Liver (tissue), 9 donors: Measurements from ENCODE around the gene VAMP7. TPM values are rescaled to one million over a fixed set of nuclear protein-coding genes. Genes with fewer than 3 reads are reported as not detected.

Experiments
- DNase-seq: peaks from one replicate; pipeline ENCODE4 v3.0.0-alpha.2; 2017; ENCODE audit warnings: low spot score
- H3K27ac ChIP-seq, 2 donors: one replicate each; pipeline ENCODE4 v1.7.0; 2013; ENCODE audit warnings: inconsistent platforms in 2 of 2, low read length in 2 of 2, control low read depth in 1 of 2, low read depth in 1 of 2, mild to moderate bottlenecking in 1 of 2
- H3K27me3 ChIP-seq, 4 donors: one replicate each; pipeline versions ENCODE4 v1.6.1 to v1.7.0; 2013; ENCODE audit warnings: low read length in 3 of 4, inconsistent platforms in 1 of 4, mild to moderate bottlenecking in 1 of 4, moderate library complexity in 1 of 4; ENCODE audit not compliant: control insufficient read depth in 4 of 4, insufficient read depth in 4 of 4
- H3K36me3 ChIP-seq, 4 donors: one replicate each; pipeline versions ENCODE4 v1.6.1 to v1.7.0; 2013; ENCODE audit warnings: low read length in 3 of 4, mild to moderate bottlenecking in 3 of 4, low read depth in 1 of 4, moderate library complexity in 1 of 4; ENCODE audit not compliant: control insufficient read depth in 4 of 4, insufficient read depth in 3 of 4
- H3K4me1 ChIP-seq, 4 donors: one replicate each; pipeline versions ENCODE4 v1.6.1 to v1.7.0; 2013; ENCODE audit warnings: low read length in 3 of 4, mild to moderate bottlenecking in 3 of 4, moderate library complexity in 1 of 4; ENCODE audit not compliant: control insufficient read depth in 4 of 4, insufficient read depth in 4 of 4
- H3K4me3 ChIP-seq, 3 donors: one replicate each; pipeline versions ENCODE4 v1.6.1 to v1.7.0; 2013; ENCODE audit warnings: low read length in 3 of 3, control low read depth in 1 of 3, low read depth in 1 of 3, mild to moderate bottlenecking in 1 of 3
- H3K9ac ChIP-seq, 2 donors: one replicate each; pipeline ENCODE4 v1.7.0; 2013; ENCODE audit warnings: low read length in 2 of 2, mild to moderate bottlenecking in 2 of 2, moderate library complexity in 2 of 2, control low read depth in 1 of 2, low read depth in 1 of 2
- H3K9me3 ChIP-seq, 4 donors: one replicate each; pipeline versions ENCODE4 v1.6.1 to v1.7.0; 2013; ENCODE audit warnings: low read length in 3 of 4; ENCODE audit not compliant: control insufficient read depth in 4 of 4
- ATF3 ChIP-seq: IDR thresholded peaks from 2 replicates; pipeline ENCODE4 v1.6.1; 2016; ENCODE audit warnings: antibody characterized with exemption
- CTCF ChIP-seq: fragments of 150-350 bp; IDR thresholded peaks from 2 replicates; pipeline ENCODE4 v1.5.1; 2017; ENCODE audit warnings: improper control_type of control experiment, low read depth, low read length; ENCODE audit not compliant: missing input control
- EGR1 ChIP-seq, 2 donors: IDR thresholded peaks; 2 replicates each; pipeline ENCODE4 v1.6.1; 2016 to 2018; ENCODE audit warnings: antibody characterized with exemption in 2 of 2, low read depth in 2 of 2
- FOXA1 ChIP-seq: IDR thresholded peaks from 2 replicates; pipeline ENCODE4 v1.6.1; 2016; ENCODE audit warnings: antibody characterized with exemption
- FOXA2 ChIP-seq: IDR thresholded peaks from 2 replicates; pipeline ENCODE4 v1.6.1; 2016; ENCODE audit warnings: antibody characterized with exemption
- GABPA ChIP-seq, 2 donors: IDR thresholded peaks in 1 of 2; conservative IDR thresholded peaks in 1 of 2; 2 replicates each; pipeline ENCODE4 v1.6.1; 2016; ENCODE audit warnings: antibody characterized with exemption in 2 of 2, mild to moderate bottlenecking in 1 of 2, moderate library complexity in 1 of 2
- HNF4A ChIP-seq, 2 donors: conservative IDR thresholded peaks; 2 replicates each; pipeline ENCODE4 v1.6.1; 2016; ENCODE audit warnings: antibody characterized with exemption in 2 of 2, mild to moderate bottlenecking in 2 of 2
- HNF4G ChIP-seq: IDR thresholded peaks from 2 replicates; pipeline ENCODE4 v1.6.1; 2016; ENCODE audit warnings: antibody characterized with exemption
- JUND ChIP-seq, 2 donors: IDR thresholded peaks; 2 replicates each; pipeline ENCODE4 v1.6.1; 2016; ENCODE audit warnings: antibody characterized with exemption in 2 of 2
- MAX ChIP-seq: IDR thresholded peaks from 2 replicates; pipeline ENCODE4 v1.6.1; 2016; ENCODE audit warnings: antibody characterized with exemption
- NR2F2 ChIP-seq: IDR thresholded peaks from 2 replicates; pipeline ENCODE4 v1.6.1; 2016; ENCODE audit warnings: antibody characterized with exemption
- RAD21 ChIP-seq, 2 donors: IDR thresholded peaks; 2 replicates each; pipeline ENCODE4 v1.6.1; 2016; ENCODE audit warnings: antibody characterized with exemption in 2 of 2, mild to moderate bottlenecking in 2 of 2
- REST ChIP-seq: IDR thresholded peaks from 2 replicates; pipeline ENCODE4 v1.6.1; 2016; ENCODE audit warnings: antibody characterized with exemption, mild to moderate bottlenecking
- RXRA ChIP-seq, 2 donors: IDR thresholded peaks; 2 replicates each; pipeline ENCODE4 v1.6.1; 2017 to 2018; ENCODE audit warnings: antibody characterized with exemption in 2 of 2, mild to moderate bottlenecking in 1 of 2
- SP1 ChIP-seq: IDR thresholded peaks from 2 replicates; pipeline ENCODE4 v1.6.1; 2018; ENCODE audit warnings: antibody characterized with exemption, mild to moderate bottlenecking
- TAF1 ChIP-seq: conservative IDR thresholded peaks from 2 replicates; pipeline ENCODE4 v1.6.1; 2016; ENCODE audit warnings: antibody characterized with exemption, mild to moderate bottlenecking
- ZBTB33 ChIP-seq: IDR thresholded peaks from 2 replicates; pipeline ENCODE4 v1.6.1; 2016; ENCODE audit warnings: antibody characterized with exemption
- WGBS: extraction: QIAGEN DNeasy Blood & Tissue Kit; methylation state at CpG from one replicate; pipeline ENCODE4 v1.1.7; 2013; 5-methylcytosine and 5-hydroxymethylcytosine counted together
- polyA plus RNA-seq, 2 donors: library from polyadenylated mRNA; stranded (reverse) in 1 of 2; unstranded in 1 of 2; fragments of 200-250 nt in 1 of 2; fragments of >200 nt in 1 of 2; fragmentation: Nextera tagmentation in 1 of 2; extraction: Ambion mirVana in 1 of 2; gene quantifications; one replicate each; pipeline versions ENCODE4 v1.2.1 to v1.2.3, GENCODE V29; 2013 to 2015
- total RNA-seq, 2 donors: library from RNA; depleted of rRNA; stranded (reverse); fragments of >200 nt; gene quantifications; one replicate each; pipeline ENCODE4 v1.2.3, GENCODE V29; 2014
- donor health status: healthy.
- donor health status: healthy.
- donor health status: healthy.
- donor health status: healthy.
- donor health status: healthy.

VAMP7 gene
- total and polyA plus RNA-seq, 4 donors: 18.3 to 28.8 (median 22.9) TPM

- WGBS: 70% methylated on average over 5 of the region's 5 CpGs
- TF ChIP-seq HNF4G (no peak), SP1 (no peak), GABPA (IDR thresholded peaks at IDR 0.05 in 1 of 2, conservative IDR thresholded peaks at IDR 0.05 in 1 of 2) (no peak), JUND (IDR thresholded peaks at IDR 0.05) (no peak), RXRA (IDR thresholded peaks at IDR 0.05) (no peak), FOXA2 (no peak), MAX (no peak), TAF1 (no peak), HNF4A (conservative IDR thresholded peaks at IDR 0.05) (no peak), ZBTB33 (no peak), ATF3 (no peak), REST (no peak), EGR1 (IDR thresholded peaks at IDR 0.05; ENCODE audit: low read depth in 2 of 2) (no peak), FOXA1 (no peak), CTCF (no peak)
- no peak overlapping the region for H3K9ac ChIP-seq
Measured at GRCh38 chrX:155959018-155959587, 78.0 kb downstream of the VAMP7 start.

GRCh38 chrX:155962906-155963305 lies 81.8 kb downstream of the VAMP7 start:
- H3K9ac ChIP-seq: no peak overlapping the region
- no peaks in the 10 kb centered on the region for H3K9me3 ChIP-seq
- no peaks in the 10 kb centered on the region for H3K4me1 ChIP-seq
- H3K36me3 ChIP-seq: no peaks in the 10 kb centered on the region
- H3K27ac ChIP-seq: no peak overlapping the region
- DNase-seq: no peak
- 45% methylated on average over 1 of the region's 1 CpG for WGBS
- H3K4me3 ChIP-seq: no peak overlapping the region
- TF ChIP-seq EGR1 (IDR thresholded peaks at IDR 0.05; ENCODE audit: low read depth in 2 of 2) (no peak), RAD21 (IDR thresholded peaks at IDR 0.05) (no peak), MAX (no peak), RXRA (IDR thresholded peaks at IDR 0.05) (no peak), GABPA (IDR thresholded peaks at IDR 0.05 in 1 of 2, conservative IDR thresholded peaks at IDR 0.05 in 1 of 2) (no peak), ZBTB33 (no peak), HNF4G (no peak), HNF4A (conservative IDR thresholded peaks at IDR 0.05) (no peak), FOXA1 (no peak), SP1 (no peak), NR2F2 (no peak)
- no peaks in the 10 kb centered on the region for H3K27me3 ChIP-seq

More at GRCh38 chrX:155959018-155959587, 78.0 kb downstream of the VAMP7 start:
- DNase-seq: no peak
- Histone ChIP-seq H3K4me1 (no peaks in the 10 kb centered on the region), H3K36me3 (no peaks in the 10 kb centered on the region), H3K9me3 (no peaks in the 10 kb centered on the region), H3K27me3 (no peaks in the 10 kb centered on the region), H3K4me3 (no peak overlapping the region), H3K27ac (no peak overlapping the region)
